ENCODE results near the gene CES4A. TPM values are rescaled to one million over a fixed set of nuclear protein-coding genes. Genes with fewer than 3 reads are reported as not detected.

CES4A gene
- total and polyA plus RNA-seq, 2 of the 13 experiments (the other 11 are each of a cell fraction or from before 2014, with no cell fraction given) = 0.09 to 0.17 TPM

GRCh38 chr16:66996324-66996982, 8.1 kb downstream of the CES4A start (continued):
- TF ChIP-seq ZNF782 (CRISPR knock-in tag; IDR thresholded peaks at IDR 0.05; ENCODE audit: borderline replicate concordance) = no peak; the same call in 1 of the 2 replicates
- TF ChIP-seq ZNF350 (CRISPR knock-in tag; IDR thresholded peaks at IDR 0.05; ENCODE audit: borderline replicate concordance, low read depth) = no peak; the same call in 1 of the 2 replicates
- TF ChIP-seq MBD4 (IDR thresholded peaks at IDR 0.05; ENCODE audit: borderline replicate concordance, low read length) = no peak
- TF ChIP-seq ZNF570 (CRISPR knock-in tag; IDR thresholded peaks at IDR 0.05; ENCODE audit: borderline replicate concordance) = no peak
- no peak for TF ChIP-seq ZNF558 (CRISPR knock-in tag; IDR thresholded peaks at IDR 0.05; ENCODE audit: borderline replicate concordance)
- TF ChIP-seq IKZF1 (IDR thresholded peaks at IDR 0.05) = no peak
- TF ChIP-seq ZNF292 (CRISPR knock-in tag; IDR thresholded peaks at IDR 0.05; ENCODE audit: borderline replicate concordance, low read depth) = peak; percentile 71; the same call in 1 of the 2 replicates
- no peak for TF ChIP-seq ZMAT5 (CRISPR knock-in tag; IDR thresholded peaks at IDR 0.05; ENCODE audit: borderline replicate concordance, low read depth)
- no peak for TF ChIP-seq MXI1 (IDR thresholded peaks at IDR 0.05; ENCODE audit: borderline replicate concordance, low read depth, low read length)
- peak; percentile 76 for TF ChIP-seq THAP11 (CRISPR knock-in tag; IDR thresholded peaks at IDR 0.05)
- TF ChIP-seq MED1 (CRISPR knock-in tag; IDR thresholded peaks at IDR 0.05) = peak; percentile 76
- TF ChIP-seq HDAC2 (CRISPR knock-in tag; IDR thresholded peaks at IDR 0.05) = peak; percentile 76
- TF ChIP-seq HOXA9 (CRISPR knock-in tag; IDR thresholded peaks at IDR 0.05; ENCODE audit: borderline replicate concordance) = no peak
- TF ChIP-seq, protein P1, sequence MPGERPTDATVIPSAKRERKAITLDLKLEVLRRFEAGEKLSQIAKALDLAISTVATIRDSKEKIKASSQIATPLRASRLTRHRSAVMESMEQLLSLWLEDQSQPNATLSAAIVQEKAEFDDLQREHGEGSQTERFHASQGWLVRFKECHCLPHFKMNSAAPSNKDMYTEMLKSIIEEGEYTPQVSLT (CRISPR knock-in tag; IDR thresholded peaks at IDR 0.05; ENCODE audit: borderline replicate concordance, low read depth) = no peak
- TF ChIP-seq GFI1 (CRISPR knock-in tag; IDR thresholded peaks at IDR 0.05; ENCODE audit: borderline replicate concordance) = 0 out of 2 replicates have a peak, but pooled peaks have one; percentile 23
- TF ChIP-seq SOX6 (IDR thresholded peaks at IDR 0.05) = no peak
- peak; percentile 97 for TF ChIP-seq SOX6 (CRISPR knock-in tag; IDR thresholded peaks at IDR 0.05)
- peak; percentile 42; the same call in 1 of the 2 replicates for TF ChIP-seq SP5 (CRISPR knock-in tag; IDR thresholded peaks at IDR 0.05; ENCODE audit: borderline replicate concordance, low read depth)
- no peak for TF ChIP-seq ZUFSP (CRISPR knock-in tag; IDR thresholded peaks at IDR 0.05; ENCODE audit: borderline replicate concordance)
- no peak for TF ChIP-seq ZNF740 (CRISPR knock-in tag; IDR thresholded peaks at IDR 0.05)
- no peak for TF ChIP-seq ZBTB7A (CRISPR knock-in tag; IDR thresholded peaks at IDR 0.05)
- TF ChIP-seq, protein P2, sequence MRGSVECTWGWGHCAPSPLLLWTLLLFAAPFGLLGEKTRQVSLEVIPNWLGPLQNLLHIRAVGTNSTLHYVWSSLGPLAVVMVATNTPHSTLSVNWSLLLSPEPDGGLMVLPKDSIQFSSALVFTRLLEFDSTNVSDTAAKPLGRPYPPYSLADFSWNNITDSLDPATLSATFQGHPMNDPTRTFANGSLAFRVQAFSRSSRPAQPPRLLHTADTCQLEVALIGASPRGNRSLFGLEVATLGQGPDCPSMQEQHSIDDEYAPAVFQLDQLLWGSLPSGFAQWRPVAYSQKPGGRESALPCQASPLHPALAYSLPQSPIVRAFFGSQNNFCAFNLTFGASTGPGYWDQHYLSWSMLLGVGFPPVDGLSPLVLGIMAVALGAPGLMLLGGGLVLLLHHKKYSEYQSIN (CRISPR knock-in tag; IDR thresholded peaks at IDR 0.05; ENCODE audit: borderline replicate concordance) = no peak
- no peak for TF ChIP-seq NKX3-1 (CRISPR knock-in tag; IDR thresholded peaks at IDR 0.05)
- peak; percentile 62; the same call in 1 of the 2 replicates for TF ChIP-seq ZNF878 (CRISPR knock-in tag; IDR thresholded peaks at IDR 0.05)
- TF ChIP-seq CEBPB (IDR thresholded peaks at IDR 0.05; ENCODE audit: borderline replicate concordance, low read depth, low read length) = peak; percentile 97
- TF ChIP-seq NONO (IDR thresholded peaks at IDR 0.05) = no peak
- TF ChIP-seq NONO (CRISPR knock-in tag; conservative IDR thresholded peaks at IDR 0.05) = 0 out of 2 replicates have a peak, but pooled peaks have one; percentile 6
- TF ChIP-seq JARID2 (CRISPR knock-in tag; IDR thresholded peaks at IDR 0.05; ENCODE audit: insufficient replicate concordance) = no peak
